Stomach (tissue), 9 donors: Measurements from ENCODE around the gene SHISAL2A. TPM values are rescaled to one million over a fixed set of nuclear protein-coding genes. Genes with fewer than 3 reads are reported as not detected.

Experiments used
- DNase-seq, 2 donors: peaks; one replicate each; pipeline versions ENCODE4 v3.0.0 to v3.0.0-alpha.2; 2013 to 2019
- H3K27ac ChIP-seq, 5 donors: fragments of 200-600 bp in 4 of 5; sonication (generic) in 4 of 5; one replicate each; pipeline ENCODE4 v1.5.1; 2013 to 2019; ENCODE audit warnings: mild to moderate bottlenecking in 1 of 5, moderate library complexity in 1 of 5
- H3K27me3 ChIP-seq, 3 donors: fragments of 200-600 bp; sonication (generic); one replicate each; pipeline ENCODE4 v1.5.1; 2017 to 2019; ENCODE audit warnings: mixed run types in 1 of 3
- H3K36me3 ChIP-seq, 4 donors: fragments of 200-600 bp; sonication (generic); 1 replicate in 3 of 4; 2 replicates in 1 of 4; pipeline ENCODE4 v1.5.1; 2016 to 2019
- H3K4me1 ChIP-seq, 4 donors: fragments of 200-600 bp; sonication (generic); one replicate each; pipeline ENCODE4 v1.5.1; 2016 to 2019
- H3K4me3 ChIP-seq, 4 donors: fragments of 200-600 bp; sonication (generic) in 3 of 4; one replicate each; pipeline ENCODE4 v1.5.1; 2016 to 2019; ENCODE audit warnings: mild to moderate bottlenecking in 1 of 4
- H3K9me3 ChIP-seq, 4 donors: fragments of 200-600 bp; sonication (generic); one replicate each; pipeline ENCODE4 v1.5.1; 2016 to 2019
- EP300 ChIP-seq: sonication (generic); formaldehyde crosslinking; IDR thresholded peaks from one replicate; pipeline ENCODE4 v1.6.1; 2017; ENCODE audit warnings: antibody characterized with exemption
- POLR2A ChIP-seq, 4 donors: fragments of 450-650 bp; IDR thresholded peaks; one replicate each; pipeline ENCODE4 v1.6.1; 2016; ENCODE audit warnings: antibody characterized with exemption in 4 of 4, control low read depth in 2 of 4, mild to moderate bottlenecking in 1 of 4, moderate library complexity in 1 of 4
- POLR2AphosphoS5 ChIP-seq, 3 donors: sonication (generic); formaldehyde crosslinking; IDR thresholded peaks; one replicate each; pipeline ENCODE4 v1.6.1; 2016; ENCODE audit warnings: antibody characterized with exemption in 3 of 3
- WGBS, 5 donors: extraction: QIAGEN DNeasy Blood & Tissue Kit in 3 of 5; methylation state at CpG; one replicate each; pipeline versions ENCODE4 v1.1.5 to v1.1.7; 2013 to 2018; 5-methylcytosine and 5-hydroxymethylcytosine counted together
- intact Hi-C: fragments of 100-400 bp; cut with DNase I; formaldehyde crosslinking; loops from one replicate; pipeline ENCODE4 v1.15.1; 2023; ENCODE audit warnings: low total_unique reads
- polyA plus RNA-seq, 3 donors: library from polyadenylated mRNA; stranded (reverse); fragments of 200-250 nt; gene quantifications; one replicate each; pipeline ENCODE4 v1.2.3, GENCODE V29; 2013
- total RNA-seq, 5 donors: library from RNA; depleted of rRNA; stranded (reverse); fragments of >200 nt; gene quantifications; one replicate each; pipeline versions ENCODE4 v1.1.0 to v1.2.3, GENCODE V29; 2014 to 2016
- TF ChIP-seq, protein P1 (sequence below), 7 experiments: fragments of 450-650 bp in 4 of 7; fragments of 200-600 bp in 3 of 7; sonication (generic) in 3 of 7; IDR thresholded peaks; one replicate each; pipeline ENCODE4 v1.5.1; 2016 to 2019; ENCODE audit warnings: antibody characterized with exemption in 7 of 7, control low read depth in 2 of 7, mild to moderate bottlenecking in 1 of 7
- donor health status: healthy with polysubstance abuse.
- donor health status: Bipolar disorder and iron deficiency.
- donor health status: healthy.

The SHISAL2A gene
- total and polyA plus RNA-seq, 8 donors, result 0.20 to 2.4 TPM; not detected in 6

DNA sequence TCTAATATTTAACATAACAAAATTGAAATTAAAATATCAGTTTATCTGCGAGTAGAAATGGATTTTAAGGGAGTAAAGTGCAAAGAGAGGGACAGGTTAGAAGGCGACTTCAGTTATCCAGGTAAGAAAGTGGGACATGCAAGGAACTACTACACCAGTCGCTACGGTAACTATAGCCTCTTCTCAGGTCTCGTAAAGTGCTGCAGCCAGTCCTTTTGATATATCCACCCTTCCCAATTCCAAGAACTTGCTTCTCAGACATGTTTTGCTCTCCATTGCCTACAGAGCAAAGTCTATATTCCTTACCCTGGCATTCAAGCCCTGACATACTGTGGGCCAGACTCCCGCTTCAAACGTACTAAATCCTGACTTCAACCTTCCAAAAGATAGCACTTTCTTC is 62.7 kb downstream of the SHISAL2A start:
- intact Hi-C loops, result no loop called here
- 93 to 97% (median 95%) methylated on average over 7 of the region's 7 CpGs for WGBS, 5 donors
- no peak for DNase-seq

DNA sequence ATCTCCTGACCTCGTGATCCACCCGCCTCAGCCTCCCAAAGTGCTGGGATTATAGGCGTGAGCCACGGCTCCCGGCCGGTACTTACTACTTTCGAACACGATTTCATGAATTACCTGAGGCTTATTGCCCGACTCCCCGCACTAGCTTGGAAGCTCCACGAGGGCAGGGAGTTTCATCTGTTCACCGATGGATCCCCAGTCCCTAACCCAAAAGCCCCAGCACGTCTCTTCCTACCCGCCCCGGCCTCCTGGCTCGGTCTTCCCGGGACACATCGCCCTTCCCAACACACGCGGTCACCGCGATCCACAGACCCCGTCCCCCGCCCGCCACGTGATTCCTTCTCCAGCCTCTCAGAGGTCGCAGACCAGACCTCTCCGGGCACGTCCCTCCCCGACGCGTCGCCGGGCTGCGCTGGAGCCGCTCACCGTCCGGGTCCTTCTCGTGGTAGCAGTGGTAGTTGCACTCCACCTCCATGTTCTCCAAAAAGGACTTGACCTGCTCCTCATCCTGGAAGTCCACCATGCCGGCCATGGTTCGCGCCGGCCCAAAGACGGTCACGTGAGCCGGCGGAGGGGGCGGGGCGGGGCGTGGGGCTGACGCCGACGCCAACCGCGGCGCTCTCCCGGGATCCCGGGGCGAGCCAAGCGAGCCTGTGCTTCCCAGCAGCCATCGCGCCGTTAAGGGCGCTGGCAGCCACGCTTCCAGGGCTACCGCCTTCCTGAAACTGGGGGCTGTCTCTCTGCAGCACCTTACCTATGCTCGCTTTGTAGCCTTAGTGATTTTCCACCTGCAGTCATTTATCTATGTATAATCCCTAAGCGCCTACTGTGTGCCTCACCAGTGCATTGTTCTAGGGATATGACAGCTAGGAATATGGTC is 65.1 kb downstream of the SHISAL2A start, which contains the start of gene COA7:
COA7 (minus strand) TSS at position 553 of the 880 bp plus-strand sequence; CDS start at position 532, 21 bp downstream.
- H3K9me3 ChIP-seq, result no peaks in the 10 kb centered on the region
- DNase-seq, result peak; percentile 89 to 97
- TF ChIP-seq POLR2AphosphoS5 (IDR thresholded peaks at IDR 0.05), result peak; percentile 70 to 85 (median 79)
- TF ChIP-seq, protein P1, sequence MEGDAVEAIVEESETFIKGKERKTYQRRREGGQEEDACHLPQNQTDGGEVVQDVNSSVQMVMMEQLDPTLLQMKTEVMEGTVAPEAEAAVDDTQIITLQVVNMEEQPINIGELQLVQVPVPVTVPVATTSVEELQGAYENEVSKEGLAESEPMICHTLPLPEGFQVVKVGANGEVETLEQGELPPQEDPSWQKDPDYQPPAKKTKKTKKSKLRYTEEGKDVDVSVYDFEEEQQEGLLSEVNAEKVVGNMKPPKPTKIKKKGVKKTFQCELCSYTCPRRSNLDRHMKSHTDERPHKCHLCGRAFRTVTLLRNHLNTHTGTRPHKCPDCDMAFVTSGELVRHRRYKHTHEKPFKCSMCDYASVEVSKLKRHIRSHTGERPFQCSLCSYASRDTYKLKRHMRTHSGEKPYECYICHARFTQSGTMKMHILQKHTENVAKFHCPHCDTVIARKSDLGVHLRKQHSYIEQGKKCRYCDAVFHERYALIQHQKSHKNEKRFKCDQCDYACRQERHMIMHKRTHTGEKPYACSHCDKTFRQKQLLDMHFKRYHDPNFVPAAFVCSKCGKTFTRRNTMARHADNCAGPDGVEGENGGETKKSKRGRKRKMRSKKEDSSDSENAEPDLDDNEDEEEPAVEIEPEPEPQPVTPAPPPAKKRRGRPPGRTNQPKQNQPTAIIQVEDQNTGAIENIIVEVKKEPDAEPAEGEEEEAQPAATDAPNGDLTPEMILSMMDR (IDR thresholded peaks at IDR 0.05), result no peak
- WGBS, 5 donors, result 1 to 7% (median 3%) methylated on average over 27 to 68 of the region's 68 CpGs
- no peaks in the 10 kb centered on the region for H3K27me3 ChIP-seq
- H3K27ac ChIP-seq, result peak within 1 kb of the TSS; percentile 84 to 89 (median 86)
- peaks cover 0 to 2% (median under 1%) of the 10 kb centered on the region in 4 donors for H3K36me3 ChIP-seq
- H3K4me1 ChIP-seq, result peaks cover 4 to 39% (median 25%) of the 10 kb centered on the region in 4 donors
- intact Hi-C loops, result no loop called here
- peak within 1 kb of the TSS; percentile 65 to 88 (median 79) for H3K4me3 ChIP-seq

More for the DNA sequence above, 62.7 kb downstream of the SHISAL2A start:
- Histone ChIP-seq H3K4me3 (no peak overlapping the region), H3K4me1 (peaks cover 4 to 30% (median 21%) of the 10 kb centered on the region in 4 donors), H3K27me3 (no peaks in the 10 kb centered on the region), H3K36me3 (peaks cover 13 to 26% (median 24%) of the 10 kb centered on the region in 4 donors), H3K9me3 (no peaks in the 10 kb centered on the region), H3K27ac (no peak overlapping the region)
- no peak for TF ChIP-seq POLR2AphosphoS5 (IDR thresholded peaks at IDR 0.05)
- TF ChIP-seq POLR2A (IDR thresholded peaks at IDR 0.05), result no peak

DNA sequence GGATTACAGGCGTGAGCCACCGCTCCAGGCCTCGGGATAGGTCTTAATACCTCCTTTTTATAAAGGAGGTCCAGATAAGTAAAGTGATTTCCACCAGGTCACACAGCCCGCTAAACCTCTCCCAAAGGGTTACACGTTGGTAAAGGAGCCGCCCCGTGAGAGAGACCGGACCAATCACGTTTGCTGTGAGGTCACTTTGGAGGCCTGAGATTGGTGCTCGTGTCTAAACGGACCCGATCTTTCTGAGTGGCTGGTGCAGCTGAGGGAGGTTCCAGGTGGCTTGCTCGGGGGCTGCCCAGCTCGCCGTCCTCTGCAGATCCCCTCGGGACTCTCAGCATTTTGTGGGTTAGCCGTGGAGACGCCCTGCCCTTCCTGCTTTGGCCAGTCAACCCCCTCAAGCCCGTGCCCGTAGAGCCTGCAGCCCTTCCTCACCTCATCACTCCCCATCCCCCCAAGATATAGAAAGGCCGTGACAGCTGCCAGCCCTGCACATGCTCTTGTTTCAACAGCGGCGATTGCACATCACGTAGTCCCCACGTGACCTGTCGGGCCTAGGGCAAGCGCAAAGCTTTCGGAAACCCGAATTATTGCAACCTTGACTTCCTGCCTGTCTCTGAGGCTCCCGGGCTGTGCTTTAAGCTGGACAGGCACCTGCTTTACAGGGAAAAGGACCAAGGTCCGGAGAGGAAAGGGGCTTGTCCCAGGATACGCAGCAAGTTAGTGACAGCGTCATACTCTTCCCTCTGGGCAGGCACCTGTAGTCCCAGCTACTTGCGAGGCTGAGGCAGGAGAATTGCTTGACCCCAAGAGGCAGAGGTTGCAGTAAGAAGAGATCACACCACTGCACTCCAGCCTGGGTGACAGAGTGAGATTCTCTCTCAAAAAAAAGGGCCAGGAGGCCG is 70.2 kb downstream of the SHISAL2A start:
- Histone ChIP-seq H3K9me3 (no peaks in the 10 kb centered on the region), H3K36me3 (no peaks in the 10 kb centered on the region), H3K27ac (peak overlapping the region; percentile 84 to 94 (median 90)), H3K27me3 (no peaks in the 10 kb centered on the region), H3K4me3 (peak overlapping the region; percentile 47 to 70 (median 54)), H3K4me1 (peaks cover 10 to 42% (median 25%) of the 10 kb centered on the region in 4 donors)
- peak; percentile 58 to 66 (median 64) for TF ChIP-seq POLR2AphosphoS5 (IDR thresholded peaks at IDR 0.05)
- TF ChIP-seq, protein P1 (IDR thresholded peaks at IDR 0.05), result no peak
- intact Hi-C loops, result no loop called here
- DNase-seq, result peak; percentile 90 to 97
- WGBS, 5 donors, result 4 to 7% (median 5%) methylated on average over 30 to 35 of the region's 35 CpGs

DNA sequence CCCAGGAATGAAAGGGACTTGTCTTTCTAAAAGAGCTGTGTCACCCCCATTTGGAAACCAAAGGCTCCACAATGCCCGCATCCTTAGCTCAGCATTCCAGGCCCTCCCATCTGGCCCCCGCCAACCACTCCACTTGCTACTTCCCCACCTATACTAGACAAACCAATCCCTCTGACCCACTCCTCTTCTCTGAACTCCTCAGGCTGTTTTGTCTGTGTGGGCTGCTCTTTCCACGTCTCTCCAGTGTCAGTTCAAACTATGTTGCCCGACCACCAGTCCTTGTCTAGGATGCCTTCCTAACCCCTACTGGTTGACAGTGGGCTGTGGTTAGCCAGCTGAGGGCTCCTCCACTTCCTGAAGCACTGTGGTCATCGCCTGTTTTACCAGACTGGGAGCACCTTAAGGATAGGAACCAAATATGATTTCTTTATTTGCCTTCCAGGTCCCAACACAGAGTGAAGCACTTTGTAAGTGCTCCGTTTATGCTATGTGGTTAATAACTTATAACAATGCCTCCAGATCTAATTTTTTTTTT is 73.2 kb downstream of the SHISAL2A start:
- 73 to 84% (median 80%) methylated on average over 5 to 6 of the region's 6 CpGs for WGBS, 5 donors
- no peak for DNase-seq
- Histone ChIP-seq H3K4me1 (peaks cover 5 to 39% (median 16%) of the 10 kb centered on the region in 4 donors), H3K36me3 (no peaks in the 10 kb centered on the region), H3K27me3 (no peaks in the 10 kb centered on the region), H3K9me3 (no peaks in the 10 kb centered on the region), H3K27ac (no peak overlapping the region), H3K4me3 (no peak overlapping the region)
- intact Hi-C loops, result no loop called here
- TF ChIP-seq POLR2AphosphoS5 (IDR thresholded peaks at IDR 0.05) (no peak), POLR2A (IDR thresholded peaks at IDR 0.05) (no peak), EP300 (no peak)
- TF ChIP-seq, protein P1 (IDR thresholded peaks at IDR 0.05), result no peak

Other genes with a start within 250 kb of the SHISAL2A start
- gene ORC1, start 228.7 kb upstream of the SHISAL2A start, total RNA-seq, result 10 to 100 TPM in 2 of 5 donors, 1 to 10 TPM in 3; 1.4 to 19.4 (median 2.2) TPM
- 1 to 10 TPM; 1.1 to 1.7 (median 1.6) TPM for gene ORC1, start 228.7 kb upstream of the SHISAL2A start, polyA plus RNA-seq
- gene PRPF38A, start 228.6 kb upstream of the SHISAL2A start, total RNA-seq, result 10 to 100 TPM in 3 of 5 donors, 1 to 10 TPM in 2; 7.6 to 21.7 (median 11.6) TPM
- 10 to 100 TPM; 12.8 to 21.1 (median 15.1) TPM for gene PRPF38A, start 228.6 kb upstream of the SHISAL2A start, polyA plus RNA-seq
- gene TUT4, start 80.1 kb upstream of the SHISAL2A start, total RNA-seq, result 100 to 1,000 TPM in 1 of 5 donors, 10 to 100 TPM in 4; 17.4 to 107 (median 57.7) TPM
- 10 to 100 TPM; 11.8 to 23.4 (median 22.6) TPM for gene TUT4, start 80.1 kb upstream of the SHISAL2A start, polyA plus RNA-seq
- gene GPX7, start 30.8 kb upstream of the SHISAL2A start, total RNA-seq, result 10 to 100 TPM in 2 of 5 donors, 1 to 10 TPM in 1, under 1 TPM in 1, not detected in 1; 0.87 to 57.6 (median 17.9) TPM
- gene GPX7, start 30.8 kb upstream of the SHISAL2A start, polyA plus RNA-seq, result 1 to 10 TPM; 6.3 to 7.0 (median 7.0) TPM
- gene COA7, start 65.2 kb downstream of the SHISAL2A start, total RNA-seq, result 10 to 100 TPM in 1 of 5 donors, 1 to 10 TPM in 3, not detected in 1; 6.7 to 12.2 (median 8.9) TPM
- 1 to 10 TPM; 5.4 to 7.3 (median 6.0) TPM for gene COA7, start 65.2 kb downstream of the SHISAL2A start, polyA plus RNA-seq
- gene ZYG11B, start 93.3 kb downstream of the SHISAL2A start, total RNA-seq, result 10 to 100 TPM in 4 of 5 donors, 1 to 10 TPM in 1; 8.7 to 56.9 (median 29.8) TPM
- gene ZYG11B, start 93.3 kb downstream of the SHISAL2A start, polyA plus RNA-seq, result 1 to 10 TPM; 3.5 to 5.3 (median 3.8) TPM
- gene ZYG11A, start 209.6 kb downstream of the SHISAL2A start, total RNA-seq, result under 1 TPM in 1 of 5 donors, not detected in 4; 0.18 TPM
- gene ZYG11A, start 209.6 kb downstream of the SHISAL2A start, polyA plus RNA-seq, result under 1 TPM in 2 of 3 donors, not detected in 1; 0.06 to 0.23 TPM